Transverse colon (tissue), 4 donors: ENCODE results near the gene RSRP1. TPM values are rescaled to one million over a fixed set of nuclear protein-coding genes. Genes with fewer than 3 reads are reported as not detected.
A peak's percentile ranks its signal among the peaks of the same experiment; 100 is the strongest.
"Not testable (repeated sequence)": the region's sequence is repeated elsewhere in the genome, so short reads cannot be mapped to it uniquely, and the experiment has no call there.

Experiments
- DNase-seq: peaks from one replicate; pipeline ENCODE4 v3.0.0-alpha.2; 2019
- H3K27ac ChIP-seq, 4 donors: fragments of 200-600 bp; sonication (generic); 2 replicates each; pipeline ENCODE4 v1.5.1; 2016 to 2018; ENCODE audit warnings: inconsistent platforms in 4 of 4
- H3K27me3 ChIP-seq: fragments of 200-600 bp; sonication (generic); 2 replicates; pipeline ENCODE4 v1.5.1; 2017; ENCODE audit warnings: inconsistent platforms
- H3K36me3 ChIP-seq, 4 donors: fragments of 200-600 bp; sonication (generic); 2 replicates each; pipeline ENCODE4 v1.5.1; 2017 to 2019; ENCODE audit warnings: inconsistent platforms in 4 of 4
- H3K4me1 ChIP-seq, 4 donors: fragments of 200-600 bp; sonication (generic); 2 replicates each; pipeline ENCODE4 v1.5.1; 2017 to 2020; ENCODE audit warnings: inconsistent platforms in 4 of 4
- H3K4me3 ChIP-seq, 4 donors: fragments of 200-600 bp; sonication (generic); 1 replicate in 1 of 4; 2 replicates in 3 of 4; pipeline versions ENCODE4 v1.5.1 to v1.6.1; 2017 to 2019; ENCODE audit warnings: inconsistent platforms in 4 of 4
- H3K9me3 ChIP-seq, 2 donors: fragments of 200-600 bp; sonication (generic); 2 replicates each; pipeline ENCODE4 v1.5.1; 2017 to 2019; ENCODE audit warnings: inconsistent platforms in 2 of 2
- CTCF ChIP-seq, 5 experiments: fragments of 200-600 bp in 3 of 5; fragments of 450-650 bp in 2 of 5; sonication (generic) in 3 of 5; IDR thresholded peaks; 1 replicate in 2 of 5; 2 replicates in 3 of 5; pipeline ENCODE4 v1.5.1; 2016 to 2017; ENCODE audit warnings: antibody characterized with exemption in 5 of 5, inconsistent platforms in 3 of 5, mild to moderate bottlenecking in 2 of 5, moderate library complexity in 1 of 5
- EP300 ChIP-seq: sonication (generic); formaldehyde crosslinking; IDR thresholded peaks from one replicate; pipeline ENCODE4 v1.6.1; 2017; ENCODE audit warnings: antibody characterized with exemption, low read depth
- POLR2A ChIP-seq: fragments of 450-650 bp; IDR thresholded peaks from one replicate; pipeline ENCODE4 v1.6.1; 2016; ENCODE audit warnings: antibody characterized with exemption, mild to moderate bottlenecking, moderate library complexity
- POLR2AphosphoS5 ChIP-seq, 3 donors: sonication (generic); formaldehyde crosslinking; IDR thresholded peaks; one replicate each; pipeline ENCODE4 v1.6.1; 2016; ENCODE audit warnings: antibody characterized with exemption in 3 of 3
- WGBS, 2 donors: methylation state at CpG; one replicate each; pipeline ENCODE4 v1.1.5; 2018; ENCODE audit warnings: low coverage in 1 of 2; 5-methylcytosine and 5-hydroxymethylcytosine counted together
- in situ Hi-C, 4 donors: fragments of 200-750 bp; cut with MboI; loops; one replicate each; pipeline versions ENCODE4 v1.15.0 to v1.15.1; 2017; ENCODE audit warnings: low sequenced_read_pairs in 3 of 4, low pct_ligation_motif_present in 1 of 4, low pct_unique_long_range_greater_than_20kb in 1 of 4
- intact Hi-C: fragments of 100-400 bp; cut with DNase I; formaldehyde crosslinking; loops from one replicate; pipeline ENCODE4 v1.15.1; 2023; ENCODE audit warnings: low total_unique reads
- total RNA-seq, 4 donors: library from RNA; depleted of rRNA; stranded (reverse); fragments of >200 nt; gene quantifications; one replicate each; pipeline ENCODE4 v1.1.0, GENCODE V29; 2016

RSRP1 gene
- total RNA-seq, 4 donors from 2014 or later = 231 to 467 (median 279) TPM

DNA sequence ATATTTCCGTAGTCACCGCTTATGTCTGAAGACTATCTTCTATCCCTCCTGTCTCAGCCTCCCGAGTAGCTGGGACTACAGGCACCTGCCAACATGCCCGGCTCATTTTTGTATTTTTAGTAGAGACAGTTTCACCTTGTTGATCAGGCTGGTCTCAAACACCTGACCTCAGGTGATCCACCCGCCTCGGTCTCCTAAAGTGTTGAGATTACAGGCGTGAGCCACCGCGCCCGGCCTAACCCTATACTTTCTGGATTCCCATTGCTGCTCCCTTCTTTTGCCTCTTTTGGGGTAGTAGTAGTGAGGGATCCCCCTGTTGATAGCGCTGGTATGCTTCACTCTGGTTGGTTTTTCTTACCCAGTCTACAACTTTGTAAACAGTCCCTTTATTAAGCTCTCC is 9.2 kb downstream of the RSRP1 start:
- Histone ChIP-seq H3K9me3 (no peaks in the 10 kb centered on the region), H3K4me1 (peaks cover 13 to 63% (median 26%) of the 10 kb centered on the region in 4 donors), H3K27me3 (no peaks in the 10 kb centered on the region), H3K4me3 (no peak overlapping the region), H3K27ac (peak overlapping the region in 1 of 4 donors; percentile 94), H3K36me3 (peaks cover 0 to 14% (median 6%) of the 10 kb centered on the region in 4 donors)
- intact Hi-C loops (no loop called here), in situ Hi-C loops (no loop called here)
- TF ChIP-seq EP300 (no peak), POLR2A (no peak), CTCF (IDR thresholded peaks at IDR 0.05) (no peak), POLR2AphosphoS5 (IDR thresholded peaks at IDR 0.05) (no peak)
- DNase-seq = no peak
- 89 to 100% methylated on average over 1 to 11 of the region's 11 CpGs for WGBS, 2 donors

- H3K27me3 ChIP-seq, H3K9me3 ChIP-seq, DNase-seq, H3K27ac ChIP-seq, H3K4me3 ChIP-seq, in situ Hi-C loops, H3K36me3 ChIP-seq, intact Hi-C loops: not testable (repeated sequence)
- H3K4me1 ChIP-seq = peaks cover 13 to 53% (median 35%) of the 10 kb centered on the region in 4 donors
- WGBS, 2 donors = 84% methylated on average over 7 of the region's 7 CpGs; no CpG with 5 or more reads in 1 of the 2 donors
Measured at GRCh38 chr1:25236261-25236660, 11.0 kb downstream of the RSRP1 start.

GRCh38 chr1:25235411-25235810 is 11.8 kb downstream of the RSRP1 start:
- intact Hi-C loops, H3K4me3 ChIP-seq, in situ Hi-C loops, H3K9me3 ChIP-seq, DNase-seq, H3K27me3 ChIP-seq, H3K36me3 ChIP-seq, H3K27ac ChIP-seq: not testable (repeated sequence)
- H3K4me1 ChIP-seq = peaks cover 9 to 52% (median 32%) of the 10 kb centered on the region in 4 donors
- 96 to 98% methylated on average over 9 to 10 of the region's 10 CpGs for WGBS, 2 donors

- Histone ChIP-seq H3K9me3 (no peaks in the 10 kb centered on the region), H3K27ac (peak overlapping the region; percentile 93 to 98 (median 96)), H3K4me1 (peaks cover 6 to 42% (median 22%) of the 10 kb centered on the region in 4 donors), H3K4me3 (peak overlapping the region; percentile 40 to 91 (median 89)), H3K36me3 (peaks cover 0 to 22% (median 9%) of the 10 kb centered on the region in 4 donors), H3K27me3 (no peaks in the 10 kb centered on the region)
- peak; percentile 90 for DNase-seq
- TF ChIP-seq POLR2A (no peak), POLR2AphosphoS5 (IDR thresholded peaks at IDR 0.05) (peak in 1 of 3 donors; percentile 10), CTCF (IDR thresholded peaks at IDR 0.05) (no peak), EP300 (no peak)
- intact Hi-C loops (no loop called here), in situ Hi-C loops (no loop called here)
- 23 to 35% methylated on average over 8 to 13 of the region's 13 CpGs for WGBS, 2 donors
Measured at GRCh38 chr1:25232866-25233784, 14.1 kb downstream of the RSRP1 start.

DNA sequence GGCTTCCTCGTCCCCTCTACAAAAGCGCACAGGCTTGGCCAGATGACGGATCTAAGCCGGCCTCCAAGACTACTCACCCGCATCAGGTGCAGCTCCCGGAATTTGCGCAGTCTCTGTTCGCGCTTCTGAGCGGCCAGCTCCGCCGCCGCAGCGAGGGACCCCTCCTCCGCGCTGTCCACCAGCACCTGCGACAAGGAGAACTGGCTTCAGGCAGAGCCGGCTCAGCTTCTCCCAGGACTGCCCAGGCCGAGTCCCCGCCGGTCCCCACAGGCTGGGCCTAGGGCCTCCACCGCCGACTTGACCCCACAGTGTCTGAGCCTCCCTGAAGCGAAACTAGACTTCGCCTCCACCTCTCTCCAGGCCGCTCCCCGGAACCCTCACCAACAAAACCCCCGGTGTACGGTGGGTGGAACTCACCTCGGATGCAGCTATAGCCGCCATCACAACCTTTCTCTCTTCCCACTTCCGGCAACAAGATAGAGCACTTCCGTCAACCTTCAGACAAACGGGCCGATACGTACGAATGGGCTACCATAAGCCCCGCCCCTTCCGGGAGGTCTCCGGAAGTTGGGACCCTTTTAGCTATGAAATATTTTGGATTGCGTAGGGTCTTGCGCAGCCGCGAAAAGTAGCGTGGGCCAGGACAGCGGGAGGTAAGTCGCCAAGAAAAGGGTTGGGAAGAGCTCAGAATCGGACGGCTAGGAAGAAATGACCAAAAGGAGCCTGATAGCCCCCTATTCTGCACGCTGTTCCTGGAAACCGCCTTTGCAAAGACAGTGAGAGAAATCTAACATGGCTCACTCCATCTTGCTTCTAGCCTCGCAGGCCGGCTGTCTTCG is 15.0 kb downstream of the RSRP1 start, which contains the start of gene SYF2:
SYF2 (minus strand) TSS at position 476 of the 839 bp plus-strand sequence; CDS start at position 441, 35 bp downstream.
- peak; percentile 92 for DNase-seq
- peaks cover 0 to 30% (median 13%) of the 10 kb centered on the region in 4 donors for H3K36me3 ChIP-seq
- peak within 1 kb of the TSS; percentile 93 to 98 (median 96) for H3K27ac ChIP-seq
- no peaks in the 10 kb centered on the region for H3K27me3 ChIP-seq
- intact Hi-C loops (no loop called here), in situ Hi-C loops (no loop called here)
- 0% methylated on average over 6 to 52 of the region's 54 CpGs for WGBS, 2 donors
- peak within 1 kb of the TSS; percentile 65 to 91 (median 89) for H3K4me3 ChIP-seq
- no peaks in the 10 kb centered on the region for H3K9me3 ChIP-seq
- peak; percentile 85 for TF ChIP-seq POLR2A
- TF ChIP-seq CTCF (IDR thresholded peaks at IDR 0.05) = no peak
- TF ChIP-seq EP300 = no peak
- peak; percentile 77 to 86 (median 79) for TF ChIP-seq POLR2AphosphoS5 (IDR thresholded peaks at IDR 0.05)
- H3K4me1 ChIP-seq = peaks cover 6 to 40% (median 22%) of the 10 kb centered on the region in 4 donors
